B cell (primary cell): ENCODE data around the gene POLE.

Experiments
- EZH2 ChIP-seq: IDR thresholded peaks from 2 replicates; pipeline ENCODE4 v1.6.1; 2012; ENCODE audit warnings: borderline replicate concordance, low read depth, mild to moderate bottlenecking, moderate library complexity, low read length; ENCODE audit not compliant: insufficient read depth, poor library complexity, severe bottlenecking
- TF ChIP-seq, protein P1 (sequence below): fragments of 200-600 bp; IDR thresholded peaks from one replicate; pipeline ENCODE4 v1.8.0; 2022; ENCODE audit warnings: antibody characterized with exemption, mild to moderate bottlenecking

DNA sequence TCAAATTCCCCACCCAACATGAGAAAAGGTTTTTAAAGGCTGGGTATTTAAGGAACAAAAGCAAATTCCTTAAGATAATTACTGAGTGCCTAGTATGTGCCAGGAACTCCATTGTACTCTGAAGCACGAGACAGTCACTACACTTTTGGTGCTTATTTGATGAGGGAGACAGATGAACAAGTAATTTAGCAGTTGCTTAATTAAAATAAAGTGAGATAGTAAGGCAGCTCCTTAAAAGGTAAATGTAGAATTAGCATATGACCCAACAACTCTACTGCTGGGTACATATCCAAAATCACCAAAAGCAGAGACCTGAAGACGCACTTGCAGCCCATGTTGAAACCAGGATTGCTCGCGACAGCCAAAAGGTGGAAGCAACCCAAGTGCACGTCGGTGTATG is 21.3 kb downstream of the POLE start:
- TF ChIP-seq, protein P1, sequence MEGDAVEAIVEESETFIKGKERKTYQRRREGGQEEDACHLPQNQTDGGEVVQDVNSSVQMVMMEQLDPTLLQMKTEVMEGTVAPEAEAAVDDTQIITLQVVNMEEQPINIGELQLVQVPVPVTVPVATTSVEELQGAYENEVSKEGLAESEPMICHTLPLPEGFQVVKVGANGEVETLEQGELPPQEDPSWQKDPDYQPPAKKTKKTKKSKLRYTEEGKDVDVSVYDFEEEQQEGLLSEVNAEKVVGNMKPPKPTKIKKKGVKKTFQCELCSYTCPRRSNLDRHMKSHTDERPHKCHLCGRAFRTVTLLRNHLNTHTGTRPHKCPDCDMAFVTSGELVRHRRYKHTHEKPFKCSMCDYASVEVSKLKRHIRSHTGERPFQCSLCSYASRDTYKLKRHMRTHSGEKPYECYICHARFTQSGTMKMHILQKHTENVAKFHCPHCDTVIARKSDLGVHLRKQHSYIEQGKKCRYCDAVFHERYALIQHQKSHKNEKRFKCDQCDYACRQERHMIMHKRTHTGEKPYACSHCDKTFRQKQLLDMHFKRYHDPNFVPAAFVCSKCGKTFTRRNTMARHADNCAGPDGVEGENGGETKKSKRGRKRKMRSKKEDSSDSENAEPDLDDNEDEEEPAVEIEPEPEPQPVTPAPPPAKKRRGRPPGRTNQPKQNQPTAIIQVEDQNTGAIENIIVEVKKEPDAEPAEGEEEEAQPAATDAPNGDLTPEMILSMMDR: no peak
- no peak for TF ChIP-seq EZH2
